Measurements from ENCODE around the gene ZNF236.

The ZNF236 gene

GRCh38 chr18:76979111-76979751, 156.9 kb downstream of the ZNF236 start:
- no peak for TF ChIP-seq CTCF (conservative IDR thresholded peaks at IDR 0.05; ENCODE audit: control insufficient read depth, insufficient read depth, low read depth, low read length)
- no peak overlapping the region for H3K4me3 ChIP-seq (ENCODE audit: control insufficient read depth, low read depth, low read length)
- no peak for DNase-seq (ENCODE audit: low read depth)

- no peak for DNase-seq (ENCODE audit: low read depth)
- no peak for TF ChIP-seq CTCF (conservative IDR thresholded peaks at IDR 0.05; ENCODE audit: control insufficient read depth, insufficient read depth, low read depth, low read length)
- no peak overlapping the region for H3K4me3 ChIP-seq (ENCODE audit: control insufficient read depth, low read depth, low read length)
Observed at GRCh38 chr18:76979906-76980305, 157.5 kb downstream of the ZNF236 start.

- no peak for TF ChIP-seq CTCF (conservative IDR thresholded peaks at IDR 0.05; ENCODE audit: control insufficient read depth, insufficient read depth, low read depth, low read length)
- H3K4me3 ChIP-seq (ENCODE audit: control insufficient read depth, low read depth, low read length), result no peak overlapping the region
- DNase-seq (ENCODE audit: low read depth), result no peak
Observed at GRCh38 chr18:76980663-76981395, 158.5 kb downstream of the ZNF236 start.

GRCh38 chr18:76981396-76981968, 159.1 kb downstream of the ZNF236 start:
- no peak for DNase-seq (ENCODE audit: low read depth)
- no peak for TF ChIP-seq CTCF (conservative IDR thresholded peaks at IDR 0.05; ENCODE audit: control insufficient read depth, insufficient read depth, low read depth, low read length)
- no peak overlapping the region for H3K4me3 ChIP-seq (ENCODE audit: control insufficient read depth, low read depth, low read length)

- no peak for TF ChIP-seq CTCF (conservative IDR thresholded peaks at IDR 0.05; ENCODE audit: control insufficient read depth, insufficient read depth, low read depth, low read length)
- no peak for DNase-seq (ENCODE audit: low read depth)
- no peak overlapping the region for H3K4me3 ChIP-seq (ENCODE audit: control insufficient read depth, low read depth, low read length)
Observed at GRCh38 chr18:76982038-76982437, 159.7 kb downstream of the ZNF236 start.

- peak; percentile 68 for DNase-seq (ENCODE audit: low read depth)
- no peak overlapping the region for H3K4me3 ChIP-seq (ENCODE audit: control insufficient read depth, low read depth, low read length)
Observed at GRCh38 chr18:76982841-76983583, 160.7 kb downstream of the ZNF236 start.

More at GRCh38 chr18:76982841-76983583, 160.7 kb downstream of the ZNF236 start:
- TF ChIP-seq CTCF (conservative IDR thresholded peaks at IDR 0.05; ENCODE audit: control insufficient read depth, insufficient read depth, low read depth, low read length), result peak; percentile 86
